HG02588 (cell line): ENCODE data around the gene TMEM132A.
A peak's percentile ranks its signal among the peaks of the same experiment; 100 is the strongest.

Experiments
- ATAC-seq: cut with Tn5 transposase; IDR thresholded peaks from one replicate; pipeline ENCODE4 v1.9.1; 2021; ENCODE audit warnings: mild to moderate bottlenecking, moderate library complexity; ENCODE audit not compliant: unreplicated experiment

Gene TMEM132A

DNA sequence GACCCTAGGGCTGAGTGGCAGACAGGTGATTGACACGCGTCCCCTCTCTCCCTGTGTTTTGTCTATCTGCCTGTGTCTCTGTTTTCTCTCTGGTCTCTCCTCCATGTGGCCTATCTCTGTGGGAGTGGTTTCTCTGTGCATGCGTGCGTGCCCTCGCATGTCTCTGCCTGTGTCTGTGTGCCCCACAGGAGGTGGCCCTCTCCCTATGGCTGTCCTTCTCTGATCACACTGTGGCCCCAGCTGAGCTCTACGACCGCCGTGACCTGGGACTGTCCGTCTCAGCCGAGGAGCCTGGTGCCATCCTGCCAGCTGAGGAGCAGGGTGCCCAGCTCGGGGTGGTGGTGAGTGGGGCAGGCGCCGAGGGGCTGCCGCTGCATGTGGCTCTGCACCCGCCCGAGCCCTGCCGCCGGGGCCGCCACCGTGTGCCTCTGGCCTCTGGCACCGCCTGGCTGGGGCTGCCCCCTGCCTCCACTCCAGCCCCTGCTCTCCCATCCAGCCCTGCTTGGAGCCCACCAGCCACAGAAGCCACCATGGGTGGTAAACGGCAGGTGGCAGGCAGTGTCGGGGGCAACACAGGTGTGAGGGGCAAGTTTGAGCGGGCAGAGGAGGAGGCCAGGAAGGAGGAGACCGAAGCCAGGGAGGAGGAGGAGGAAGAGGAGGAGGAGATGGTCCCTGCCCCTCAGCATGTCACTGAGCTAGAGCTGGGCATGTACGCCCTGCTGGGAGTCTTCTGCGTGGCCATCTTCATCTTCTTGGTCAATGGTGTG is 11.6 kb downstream of the TMEM132A start:
- no peak for ATAC-seq

DNA sequence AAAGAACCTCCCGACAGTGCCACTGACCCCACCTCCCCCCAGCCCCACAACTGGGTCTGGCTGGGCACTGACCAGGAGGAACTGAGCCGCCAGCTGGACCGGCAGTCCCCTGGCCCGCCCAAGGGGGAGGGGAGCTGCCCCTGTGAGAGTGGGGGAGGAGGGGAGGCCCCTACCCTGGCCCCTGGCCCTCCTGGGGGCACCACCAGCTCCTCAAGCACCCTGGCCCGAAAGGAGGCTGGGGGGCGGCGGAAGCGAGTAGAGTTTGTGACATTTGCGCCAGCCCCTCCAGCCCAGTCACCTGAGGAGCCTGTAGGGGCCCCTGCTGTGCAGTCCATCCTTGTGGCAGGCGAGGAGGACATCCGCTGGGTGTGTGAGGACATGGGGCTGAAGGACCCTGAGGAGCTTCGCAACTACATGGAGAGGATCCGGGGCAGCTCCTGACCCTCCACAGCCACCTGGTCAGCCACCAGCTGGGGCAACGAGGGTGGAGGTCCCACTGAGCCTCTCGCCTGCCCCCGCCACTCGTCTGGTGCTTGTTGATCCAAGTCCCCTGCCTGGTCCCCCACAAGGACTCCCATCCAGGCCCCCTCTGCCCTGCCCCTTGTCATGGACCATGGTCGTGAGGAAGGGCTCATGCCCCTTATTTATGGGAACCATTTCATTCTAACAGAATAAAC is 12.3 kb downstream of the TMEM132A start:
- ATAC-seq = no peak

GRCh38 chr11:60937144-60937527 is 12.9 kb downstream of the TMEM132A start:
- ATAC-seq = no peak

DNA sequence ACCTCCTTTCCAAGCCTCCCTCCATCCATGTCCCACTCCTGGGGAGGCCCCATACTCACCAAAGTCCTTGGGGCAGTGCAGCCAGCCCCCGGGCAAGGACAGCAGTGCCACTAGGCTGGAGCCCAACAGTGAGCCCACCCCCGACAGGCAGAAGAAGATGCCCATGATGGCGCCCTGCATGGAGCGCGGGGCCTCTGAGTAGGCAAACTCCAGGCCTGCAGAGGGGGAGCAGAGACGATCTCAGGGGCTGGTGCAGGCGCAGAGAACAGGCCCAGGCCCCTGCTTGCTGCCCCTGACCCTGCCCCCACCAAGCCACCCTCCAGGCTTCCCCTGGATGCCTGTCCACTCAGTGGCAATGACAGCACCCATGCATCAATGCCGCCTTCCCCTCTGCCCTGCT is 13.6 kb downstream of the TMEM132A start:
- no peak for ATAC-seq

DNA sequence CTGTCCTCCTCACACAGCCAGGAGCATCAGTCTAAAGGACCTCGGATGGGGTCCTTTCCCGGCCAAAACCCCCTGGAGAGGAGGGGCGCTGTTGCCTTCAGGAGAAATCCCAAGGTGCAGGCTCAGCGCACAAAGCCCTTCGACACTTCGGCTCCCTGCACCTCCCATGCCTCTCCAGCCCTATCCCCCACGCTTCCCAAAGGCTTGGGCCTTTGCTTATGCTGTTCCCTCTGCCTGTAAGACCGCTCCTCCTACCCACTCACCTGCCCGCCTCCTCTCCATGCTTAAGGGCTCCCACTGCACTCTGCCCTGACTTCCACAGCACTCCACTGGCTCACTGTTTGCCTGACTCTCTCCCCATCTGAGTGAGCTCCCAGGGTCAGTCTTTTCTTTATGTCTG is 14.2 kb downstream of the TMEM132A start:
- no peak for ATAC-seq

- no peak for ATAC-seq
Observed at GRCh38 chr11:60939301-60939700, 15.0 kb downstream of the TMEM132A start.

GRCh38 chr11:60939855-60940254 is 15.6 kb downstream of the TMEM132A start:
- no peak for ATAC-seq

- no peak for ATAC-seq
Observed at GRCh38 chr11:60941371-60942119, 17.3 kb downstream of the TMEM132A start.

DNA sequence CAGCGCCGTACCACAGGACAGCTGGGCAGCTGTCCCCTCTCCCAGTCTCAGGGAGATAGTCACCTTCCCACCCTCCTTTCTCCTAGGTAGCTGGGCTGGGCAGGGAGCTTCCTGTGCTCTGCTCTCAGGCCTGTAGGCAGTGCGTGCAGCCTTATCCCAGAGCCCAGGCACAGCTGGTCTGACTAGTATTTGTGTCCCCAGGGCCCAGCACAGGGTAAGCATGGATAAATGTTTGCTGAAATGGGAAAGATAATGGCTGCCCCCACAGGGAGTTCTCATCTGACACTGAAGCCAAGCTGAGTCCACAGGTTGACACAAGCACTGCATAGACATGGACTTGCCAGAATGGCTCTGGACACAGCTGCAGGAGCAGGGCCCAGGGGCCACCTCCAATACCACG is 18.0 kb downstream of the TMEM132A start:
- no peak for ATAC-seq

- ATAC-seq = no peak
Observed at GRCh38 chr11:60942970-60943565, 18.8 kb downstream of the TMEM132A start.

DNA sequence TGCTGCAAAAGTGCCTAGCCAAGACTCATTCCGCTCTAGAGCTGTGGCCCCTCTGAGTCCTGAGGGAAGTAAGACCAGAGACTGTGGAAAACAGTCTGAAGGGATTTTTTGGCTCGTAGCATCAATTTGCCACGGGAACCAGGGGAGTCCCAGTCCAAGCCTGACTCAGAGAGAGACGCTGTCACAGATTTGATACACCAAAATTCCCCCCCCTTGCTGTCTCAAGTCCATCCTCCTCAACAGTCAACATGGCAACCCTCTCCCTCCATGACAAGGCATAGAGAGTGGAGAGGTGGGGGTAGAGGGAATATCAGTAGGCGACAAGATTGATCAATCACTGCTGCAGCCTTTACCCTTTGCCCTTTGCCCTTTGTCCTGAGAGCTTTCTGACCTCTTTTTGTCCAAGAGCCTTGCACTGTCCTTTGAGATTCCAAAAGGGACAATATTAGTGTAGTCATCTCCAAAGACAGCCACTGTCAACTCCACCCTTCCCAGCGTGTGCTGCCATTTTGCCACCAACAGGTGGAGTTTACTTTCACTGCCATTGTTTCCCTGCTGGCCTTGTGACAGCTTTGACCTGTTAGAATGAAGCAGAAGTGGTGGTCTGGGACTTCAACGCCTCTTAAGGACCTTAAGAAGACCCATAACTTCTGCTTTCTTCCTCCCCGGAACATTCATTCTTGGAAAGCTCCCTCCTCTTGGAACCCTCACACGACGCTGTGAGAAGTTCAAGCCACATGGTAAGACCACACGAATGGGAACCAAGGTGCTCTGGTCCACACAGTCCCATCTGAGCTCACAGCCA is 20.4 kb downstream of the TMEM132A start:
- no peak for ATAC-seq

GRCh38 chr11:60945295-60945667 is 21.0 kb downstream of the TMEM132A start:
- no peak for ATAC-seq

- ATAC-seq = no peak
Observed at GRCh38 chr11:60946601-60947264, 22.5 kb downstream of the TMEM132A start.

DNA sequence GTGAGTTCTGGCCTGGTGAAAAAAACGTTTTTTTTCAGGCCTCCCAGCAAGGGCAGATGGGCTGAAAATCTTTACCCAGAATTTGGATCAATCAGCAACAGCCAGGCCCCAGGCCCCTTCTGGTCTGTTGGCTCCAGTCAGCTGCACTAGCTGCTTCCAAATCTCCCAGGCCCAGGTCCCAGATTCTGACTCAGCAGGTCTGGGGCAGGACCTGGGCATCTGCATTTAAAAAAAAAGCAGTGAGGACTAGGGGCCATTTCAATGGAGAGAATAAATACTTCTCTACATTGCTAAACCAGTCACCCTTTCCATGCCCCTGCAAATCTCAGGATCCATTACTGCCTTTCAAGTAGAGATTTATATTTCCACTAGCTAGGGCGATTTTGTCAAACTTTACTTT is 23.4 kb downstream of the TMEM132A start:
- no peak for ATAC-seq

GRCh38 chr11:60948250-60948649 is 24.0 kb downstream of the TMEM132A start:
- no peak for ATAC-seq

- ATAC-seq = no peak
Observed at GRCh38 chr11:60950024-60950423, 25.8 kb downstream of the TMEM132A start.

- peak; percentile 25 for ATAC-seq
Observed at GRCh38 chr11:60950933-60951605, 26.8 kb downstream of the TMEM132A start.

DNA sequence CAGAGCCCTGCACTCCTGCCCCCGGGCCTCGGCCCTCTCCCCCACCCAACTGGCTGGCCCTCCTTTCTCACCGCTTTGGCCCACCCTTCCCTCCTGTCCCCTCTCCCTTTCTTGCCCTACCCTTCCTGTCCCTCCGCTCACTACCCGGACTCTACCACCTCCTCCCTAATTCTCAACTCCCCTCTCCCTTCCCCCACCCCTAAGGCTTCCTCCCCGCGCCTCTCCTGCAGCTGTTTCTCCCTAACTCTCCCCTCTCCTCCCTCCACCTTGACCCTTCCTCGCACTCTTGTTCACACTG is 27.3 kb downstream of the TMEM132A start:
- no peak for ATAC-seq

- peak; percentile 68 for ATAC-seq
Observed at GRCh38 chr11:60951904-60952741, 27.9 kb downstream of the TMEM132A start, which contains the start of gene SLC15A3. TSS of gene SLC15A3 (minus strand) at chr11:60952176. CDS start at chr11:60951551, 625 bp downstream.
